NT2/D1 (cell line): ENCODE measurements around the gene EEF1A1.

Experiments used
- YY1 ChIP-seq: IDR thresholded peaks from 2 replicates; pipeline ENCODE4 v1.6.1; 2011; ENCODE audit not compliant: insufficient read length, insufficient read depth
- ZNF274 ChIP-seq: IDR thresholded peaks from 2 replicates; pipeline ENCODE4 v1.6.1; 2011; ENCODE audit warnings: mild to moderate bottlenecking, low read depth, low read length

- TF ChIP-seq ZNF274 (no peak), YY1 (no peak)
These were observed 4.0 kb downstream of the EEF1A1 start for GRCh38 chr6:73516514-73517489.
